Liver (tissue), 3 donors: Measurements from ENCODE around the gene PARVB.

Source experiments
- EGR1 ChIP-seq, 2 donors: IDR thresholded peaks; 2 replicates each; pipeline ENCODE4 v1.6.1; 2016 to 2018; ENCODE audit warnings: antibody characterized with exemption in 2 of 2, low read depth in 2 of 2
- GABPA ChIP-seq, 2 donors: IDR thresholded peaks in 1 of 2; conservative IDR thresholded peaks in 1 of 2; 2 replicates each; pipeline ENCODE4 v1.6.1; 2016; ENCODE audit warnings: antibody characterized with exemption in 2 of 2, mild to moderate bottlenecking in 1 of 2, moderate library complexity in 1 of 2
- JUND ChIP-seq, 2 donors: IDR thresholded peaks; 2 replicates each; pipeline ENCODE4 v1.6.1; 2016; ENCODE audit warnings: antibody characterized with exemption in 2 of 2
- MAX ChIP-seq: IDR thresholded peaks from 2 replicates; pipeline ENCODE4 v1.6.1; 2016; ENCODE audit warnings: antibody characterized with exemption
- RAD21 ChIP-seq, 2 donors: IDR thresholded peaks; 2 replicates each; pipeline ENCODE4 v1.6.1; 2016; ENCODE audit warnings: antibody characterized with exemption in 2 of 2, mild to moderate bottlenecking in 2 of 2
- REST ChIP-seq: IDR thresholded peaks from 2 replicates; pipeline ENCODE4 v1.6.1; 2016; ENCODE audit warnings: antibody characterized with exemption, mild to moderate bottlenecking
- RXRA ChIP-seq, 2 donors: IDR thresholded peaks; 2 replicates each; pipeline ENCODE4 v1.6.1; 2017 to 2018; ENCODE audit warnings: antibody characterized with exemption in 2 of 2, mild to moderate bottlenecking in 1 of 2
- SP1 ChIP-seq: IDR thresholded peaks from 2 replicates; pipeline ENCODE4 v1.6.1; 2018; ENCODE audit warnings: antibody characterized with exemption, mild to moderate bottlenecking
- TAF1 ChIP-seq: conservative IDR thresholded peaks from 2 replicates; pipeline ENCODE4 v1.6.1; 2016; ENCODE audit warnings: antibody characterized with exemption, mild to moderate bottlenecking
- YY1 ChIP-seq: IDR thresholded peaks from 2 replicates; pipeline ENCODE4 v1.6.1; 2016; ENCODE audit warnings: antibody characterized with exemption, mild to moderate bottlenecking
- TF ChIP-seq, protein P1 (sequence below): fragments of 150-350 bp; IDR thresholded peaks from 2 replicates; pipeline ENCODE4 v1.5.1; 2017; ENCODE audit warnings: improper control_type of control experiment, low read depth, low read length; ENCODE audit not compliant: missing input control
- TF ChIP-seq, protein P2 (sequence below): IDR thresholded peaks from 2 replicates; pipeline ENCODE4 v1.6.1; 2016; ENCODE audit warnings: antibody characterized with exemption
- TF ChIP-seq, protein P3 (sequence below): IDR thresholded peaks from 2 replicates; pipeline ENCODE4 v1.6.1; 2016; ENCODE audit warnings: antibody characterized with exemption
- donor health status: healthy.
- donor health status: healthy.

DNA sequence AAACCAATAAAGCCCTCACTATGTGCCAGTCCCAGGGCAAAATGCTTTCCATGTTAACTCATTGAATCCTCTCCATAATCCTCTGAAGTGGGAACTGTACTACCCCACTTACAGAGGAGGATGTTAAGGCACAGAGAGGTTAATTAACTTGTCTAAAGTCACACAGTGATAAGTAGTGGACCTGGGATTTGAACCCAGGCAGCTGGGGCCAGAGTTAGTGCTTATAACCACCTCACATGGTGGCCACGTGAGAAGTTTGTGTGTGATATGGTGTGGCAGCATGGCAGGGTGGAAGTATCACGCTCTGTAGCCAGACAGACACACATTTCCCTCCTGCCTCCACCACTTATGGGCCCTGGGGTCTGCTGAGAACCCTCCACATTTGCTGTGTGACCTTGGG lies 173.2 kb downstream of the PARVB start:
- TF ChIP-seq, protein P1, sequence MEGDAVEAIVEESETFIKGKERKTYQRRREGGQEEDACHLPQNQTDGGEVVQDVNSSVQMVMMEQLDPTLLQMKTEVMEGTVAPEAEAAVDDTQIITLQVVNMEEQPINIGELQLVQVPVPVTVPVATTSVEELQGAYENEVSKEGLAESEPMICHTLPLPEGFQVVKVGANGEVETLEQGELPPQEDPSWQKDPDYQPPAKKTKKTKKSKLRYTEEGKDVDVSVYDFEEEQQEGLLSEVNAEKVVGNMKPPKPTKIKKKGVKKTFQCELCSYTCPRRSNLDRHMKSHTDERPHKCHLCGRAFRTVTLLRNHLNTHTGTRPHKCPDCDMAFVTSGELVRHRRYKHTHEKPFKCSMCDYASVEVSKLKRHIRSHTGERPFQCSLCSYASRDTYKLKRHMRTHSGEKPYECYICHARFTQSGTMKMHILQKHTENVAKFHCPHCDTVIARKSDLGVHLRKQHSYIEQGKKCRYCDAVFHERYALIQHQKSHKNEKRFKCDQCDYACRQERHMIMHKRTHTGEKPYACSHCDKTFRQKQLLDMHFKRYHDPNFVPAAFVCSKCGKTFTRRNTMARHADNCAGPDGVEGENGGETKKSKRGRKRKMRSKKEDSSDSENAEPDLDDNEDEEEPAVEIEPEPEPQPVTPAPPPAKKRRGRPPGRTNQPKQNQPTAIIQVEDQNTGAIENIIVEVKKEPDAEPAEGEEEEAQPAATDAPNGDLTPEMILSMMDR = no peak
- TF ChIP-seq REST = no peak
- TF ChIP-seq, protein P2, sequence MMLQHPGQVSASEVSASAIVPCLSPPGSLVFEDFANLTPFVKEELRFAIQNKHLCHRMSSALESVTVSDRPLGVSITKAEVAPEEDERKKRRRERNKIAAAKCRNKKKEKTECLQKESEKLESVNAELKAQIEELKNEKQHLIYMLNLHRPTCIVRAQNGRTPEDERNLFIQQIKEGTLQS = no peak
- no peak for TF ChIP-seq YY1
- no peak for TF ChIP-seq RAD21 (IDR thresholded peaks at IDR 0.05)
- no peak for TF ChIP-seq RXRA (IDR thresholded peaks at IDR 0.05)
- TF ChIP-seq, protein P3, sequence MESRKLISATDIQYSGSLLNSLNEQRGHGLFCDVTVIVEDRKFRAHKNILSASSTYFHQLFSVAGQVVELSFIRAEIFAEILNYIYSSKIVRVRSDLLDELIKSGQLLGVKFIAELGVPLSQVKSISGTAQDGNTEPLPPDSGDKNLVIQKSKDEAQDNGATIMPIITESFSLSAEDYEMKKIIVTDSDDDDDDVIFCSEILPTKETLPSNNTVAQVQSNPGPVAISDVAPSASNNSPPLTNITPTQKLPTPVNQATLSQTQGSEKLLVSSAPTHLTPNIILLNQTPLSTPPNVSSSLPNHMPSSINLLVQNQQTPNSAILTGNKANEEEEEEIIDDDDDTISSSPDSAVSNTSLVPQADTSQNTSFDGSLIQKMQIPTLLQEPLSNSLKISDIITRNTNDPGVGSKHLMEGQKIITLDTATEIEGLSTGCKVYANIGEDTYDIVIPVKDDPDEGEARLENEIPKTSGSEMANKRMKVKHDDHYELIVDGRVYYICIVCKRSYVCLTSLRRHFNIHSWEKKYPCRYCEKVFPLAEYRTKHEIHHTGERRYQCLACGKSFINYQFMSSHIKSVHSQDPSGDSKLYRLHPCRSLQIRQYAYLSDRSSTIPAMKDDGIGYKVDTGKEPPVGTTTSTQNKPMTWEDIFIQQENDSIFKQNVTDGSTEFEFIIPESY = no peak
- TF ChIP-seq GABPA (IDR thresholded peaks at IDR 0.05 in 1 of 2, conservative IDR thresholded peaks at IDR 0.05 in 1 of 2) = no peak
- TF ChIP-seq EGR1 (IDR thresholded peaks at IDR 0.05; ENCODE audit: low read depth in 2 of 2) = no peak
- no peak for TF ChIP-seq MAX
- TF ChIP-seq JUND (IDR thresholded peaks at IDR 0.05) = no peak
- TF ChIP-seq SP1 = no peak
- no peak for TF ChIP-seq TAF1
